ENCODE results near the gene NELFCD.
"Not testable (repeated sequence)": the region's sequence is repeated elsewhere in the genome, so short reads cannot be mapped to it uniquely, and the experiment has no call there.

The NELFCD gene

DNA sequence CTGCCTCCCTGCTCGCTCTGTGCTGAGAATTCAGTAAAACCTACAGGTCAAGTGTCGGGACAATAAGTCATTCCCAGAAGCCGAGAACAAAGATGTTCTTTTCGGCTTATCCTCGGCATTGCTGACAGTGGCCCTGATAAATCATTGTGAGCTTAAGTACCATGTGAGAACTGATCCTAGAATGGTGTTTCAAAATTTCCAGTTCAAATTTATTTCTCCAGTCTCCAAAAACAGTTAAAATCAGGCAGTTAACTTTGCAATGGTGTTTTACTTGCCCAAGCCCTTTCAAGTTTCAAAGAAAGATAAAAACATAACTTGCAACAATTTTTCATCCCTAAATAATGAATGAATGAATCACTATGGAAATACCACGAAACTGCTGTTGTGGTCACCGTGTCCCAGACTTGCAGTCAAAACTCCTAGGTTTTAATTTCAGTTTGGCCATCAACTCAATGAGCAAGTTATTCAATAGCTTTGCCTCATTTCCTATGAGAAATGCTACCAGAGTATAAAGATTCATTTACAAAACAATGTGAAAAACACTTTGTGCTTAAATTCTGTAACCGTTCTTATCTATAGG, 46.8 kb downstream of the NELFCD start:
- DNase-seq = no peak

DNA sequence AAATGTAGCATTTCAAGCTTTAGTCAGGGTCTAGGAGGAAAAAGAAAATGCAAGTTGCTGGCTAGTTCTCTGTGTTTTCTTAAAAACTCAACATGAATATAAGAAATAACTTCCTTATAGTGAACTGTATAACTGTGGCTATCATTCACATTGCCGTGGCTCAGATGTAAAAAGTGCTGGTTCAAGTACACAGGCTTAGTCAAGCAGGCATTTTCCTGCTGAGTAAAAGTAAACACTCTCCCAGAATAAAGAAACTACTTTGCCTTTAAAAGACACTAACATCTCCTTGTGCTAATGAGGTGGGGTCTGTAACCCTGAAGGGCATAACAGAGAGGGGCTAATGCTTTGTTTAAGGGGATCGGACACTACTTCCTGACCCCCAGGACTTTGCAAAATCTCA, 47.8 kb downstream of the NELFCD start:
- DNase-seq = no peak

GRCh38 chr20:59030911-59031563, 50.0 kb downstream of the NELFCD start:
- no peak for DNase-seq

GRCh38 chr20:59031564-59032022, 50.5 kb downstream of the NELFCD start:
- DNase-seq = no peak

GRCh38 chr20:59032023-59032712, 51.1 kb downstream of the NELFCD start, which contains the start of gene ATP5F1E:
Gene ATP5F1E (minus strand): TSS chr20:59032335. CDS start chr20:59032251, 84 bp downstream.
- peak; percentile 97 for DNase-seq

GRCh38 chr20:59032713-59033059, 51.6 kb downstream of the NELFCD start:
- peak; percentile 71 for DNase-seq

DNA sequence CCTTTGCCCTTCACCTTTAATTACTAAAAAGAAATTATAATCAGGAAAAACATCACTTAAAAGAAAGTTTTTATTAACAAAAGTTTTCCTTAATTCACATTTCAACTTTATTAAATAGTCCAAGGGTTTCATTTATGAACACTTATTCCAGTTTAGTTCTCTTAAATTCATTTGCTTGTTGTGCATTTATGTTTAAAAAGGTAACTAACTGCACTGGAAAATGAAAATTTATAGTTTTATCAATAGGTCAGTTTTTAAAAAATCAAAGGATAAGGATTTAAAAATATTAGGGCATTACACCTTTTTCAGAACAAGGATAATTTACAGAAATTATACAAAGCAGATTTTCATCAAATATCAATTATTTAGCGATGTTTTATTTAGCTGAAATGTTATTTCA, 52.0 kb downstream of the NELFCD start:
- DNase-seq = no peak

- DNase-seq = peak; percentile 90
Measured at GRCh38 chr20:59033616-59034165, 52.6 kb downstream of the NELFCD start.

DNA sequence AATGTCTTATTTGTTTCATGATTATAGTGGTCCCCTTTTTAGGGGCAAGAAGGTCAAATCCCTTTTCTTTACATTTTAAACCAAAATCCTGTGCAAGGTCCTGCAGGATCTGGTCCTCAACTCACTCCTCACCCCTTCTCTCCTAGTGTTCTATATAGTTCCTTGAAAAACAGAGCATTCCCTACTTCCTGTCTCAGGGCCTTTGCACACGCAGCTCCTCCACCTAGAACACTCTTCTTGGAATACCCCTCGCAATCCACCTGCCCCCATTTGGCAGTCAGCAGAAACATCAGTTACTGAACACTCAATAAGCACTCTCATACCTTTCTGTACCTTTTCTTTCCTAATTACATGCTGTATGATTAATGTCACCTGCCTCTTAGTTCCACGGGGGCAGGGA, 54.3 kb downstream of the NELFCD start:
- no peak for DNase-seq

DNA sequence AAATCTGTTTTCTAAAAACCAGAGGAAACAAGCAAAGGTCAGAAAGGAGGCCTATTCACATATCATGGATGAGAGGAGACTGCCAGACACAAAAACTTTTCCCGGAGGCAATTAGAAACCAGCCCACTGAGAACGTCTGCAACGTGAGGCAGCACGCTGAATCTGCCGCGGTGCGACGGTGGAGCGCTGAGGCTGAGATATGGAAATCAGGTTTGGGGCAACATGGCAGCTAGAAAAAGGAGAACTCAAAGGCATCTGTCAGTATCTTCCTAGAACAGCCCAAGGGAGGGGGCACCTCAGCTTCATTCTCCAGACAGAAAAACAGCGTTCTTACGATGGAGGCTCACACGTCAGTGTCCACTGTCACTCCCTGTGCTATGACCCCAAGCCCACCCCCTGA, 56.3 kb downstream of the NELFCD start:
- DNase-seq = no peak

GRCh38 chr20:59039233-59039632, 58.2 kb downstream of the NELFCD start:
- DNase-seq = no peak

DNA sequence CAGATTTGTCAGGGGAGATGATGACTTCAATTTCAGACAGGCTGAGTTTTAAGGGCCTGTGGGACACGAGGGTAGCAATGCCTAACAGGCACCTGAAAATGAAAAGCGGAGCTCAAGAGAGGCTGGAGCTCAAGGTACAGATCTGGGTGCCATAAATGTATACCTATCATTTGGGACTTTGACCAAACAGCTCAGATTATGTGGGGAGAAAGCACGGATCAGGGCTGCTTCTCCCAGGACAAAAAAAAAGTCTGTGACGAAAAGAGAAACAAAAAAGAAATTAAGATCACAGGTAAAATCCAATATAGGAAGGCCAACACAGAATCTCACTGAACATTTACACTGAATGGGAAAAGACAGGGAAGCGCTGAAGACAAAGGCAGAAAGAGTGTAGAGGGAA, 59.6 kb downstream of the NELFCD start:
- DNase-seq = no peak

DNA sequence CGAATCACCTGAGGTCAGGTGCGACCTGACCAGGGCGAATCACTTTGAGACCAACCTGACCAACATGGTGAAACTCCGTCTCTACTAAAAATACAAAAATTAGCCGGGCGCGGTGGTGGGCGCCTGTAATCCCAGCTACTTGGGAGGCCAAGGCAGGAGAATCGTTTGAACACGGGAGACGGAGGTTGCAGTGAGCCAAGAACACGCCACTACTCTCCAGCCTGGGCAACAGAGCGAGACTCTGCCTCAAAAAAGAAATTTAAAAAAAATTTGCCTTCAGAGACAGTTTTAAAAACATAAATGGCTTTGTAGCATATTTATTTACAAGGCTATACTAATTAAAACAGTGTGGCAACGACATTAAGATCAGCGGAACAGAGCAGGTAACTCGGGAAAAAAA, 60.4 kb downstream of the NELFCD start:
- not testable (repeated sequence) for DNase-seq

DNA sequence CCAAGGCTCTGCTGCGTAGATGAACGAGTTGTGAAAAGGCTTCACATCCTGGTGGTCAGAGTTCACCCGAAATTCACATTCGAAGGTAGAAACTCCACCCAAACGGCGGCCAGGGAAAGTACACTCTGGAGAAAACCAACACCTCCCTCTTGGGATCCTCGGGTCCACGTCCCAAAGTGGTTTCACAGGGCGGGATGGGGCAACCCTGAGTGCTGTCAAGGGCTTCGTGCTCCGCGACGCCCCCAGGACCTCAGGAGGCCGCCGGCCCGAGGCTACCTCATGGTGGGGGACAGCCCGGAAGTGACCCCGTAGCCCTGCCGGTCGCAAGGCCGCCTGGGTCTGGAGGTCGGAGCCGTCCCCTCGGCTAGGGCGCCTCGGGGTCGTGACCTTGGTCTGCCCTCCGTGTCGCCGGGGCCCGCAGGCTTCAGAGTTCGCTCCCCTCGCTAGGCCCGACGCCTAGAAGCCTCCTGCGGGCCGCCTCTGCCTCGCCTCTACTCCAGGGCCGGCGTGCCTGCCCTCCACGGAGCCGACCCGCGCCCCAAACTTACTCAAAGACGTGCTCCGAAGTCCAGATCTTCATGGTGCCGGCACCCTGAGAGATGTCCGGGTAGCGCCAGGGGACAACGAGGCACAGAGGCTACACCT, 61.2 kb downstream of the NELFCD start, which contains the start of gene PRELID3B:
PRELID3B (minus strand) TSS at position 636 of the 645 bp plus-strand sequence; CDS start at position 580, 56 bp downstream.
- no peak for DNase-seq

GRCh38 chr20:59042796-59043631, 62.0 kb downstream of the NELFCD start:
- peak; percentile 33 for DNase-seq

GRCh38 chr20:59043698-59044097, 62.6 kb downstream of the NELFCD start:
- no peak for DNase-seq

DNA sequence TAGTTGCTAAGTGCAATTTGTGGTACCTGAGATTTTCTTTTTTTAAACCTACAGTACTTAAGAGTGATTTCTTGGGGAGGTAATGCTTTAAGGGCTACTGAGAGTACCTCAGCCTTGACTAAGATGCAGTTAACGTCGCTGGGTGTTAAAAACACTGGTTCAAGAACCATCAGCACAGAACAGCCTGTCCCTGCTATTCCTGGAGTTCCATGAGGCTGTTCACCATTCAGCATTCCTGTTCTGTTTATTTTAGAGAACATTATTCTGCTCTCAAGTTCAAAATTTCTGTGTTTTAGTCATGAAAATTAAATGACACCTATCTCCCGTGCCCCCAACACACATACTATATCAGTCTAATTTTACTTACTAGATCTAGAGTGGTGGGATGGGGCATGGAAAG, 63.2 kb downstream of the NELFCD start:
- no peak for DNase-seq

All from NCI-H1105 (cell line).